Limb (tissue), 2 donors: ENCODE data around the gene NCAM2.
"Not testable (repeated sequence)": the region's sequence is repeated elsewhere in the genome, so short reads cannot be mapped to it uniquely, and the experiment has no call there.

ENCODE experiments used
- DNase-seq, 2 donors: peaks; one replicate each; pipeline ENCODE4 v3.0.0-alpha.2; 2016; ENCODE audit errors: extremely low spot score in 2 of 2

NCAM2 gene

DNA sequence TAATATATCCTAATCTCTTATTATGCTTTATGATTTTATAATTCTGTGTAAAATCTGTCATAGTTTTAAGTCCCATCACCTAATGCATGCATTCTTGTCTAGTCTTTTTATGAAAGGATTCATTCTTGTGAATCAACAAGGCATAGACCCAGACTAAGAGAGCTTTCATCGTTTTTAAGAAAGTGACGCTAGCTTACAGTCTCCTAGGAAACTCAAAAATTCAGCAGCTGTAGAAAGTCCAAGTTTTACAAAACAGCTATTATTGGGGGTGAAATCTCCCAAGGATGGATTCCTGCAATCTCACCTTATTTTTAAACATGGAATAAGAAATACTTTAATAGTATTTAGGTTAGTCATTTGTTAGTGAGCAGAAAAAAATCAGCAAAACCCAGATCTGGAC is 104.7 kb downstream of the NCAM2 start:
- DNase-seq: no peak

DNA sequence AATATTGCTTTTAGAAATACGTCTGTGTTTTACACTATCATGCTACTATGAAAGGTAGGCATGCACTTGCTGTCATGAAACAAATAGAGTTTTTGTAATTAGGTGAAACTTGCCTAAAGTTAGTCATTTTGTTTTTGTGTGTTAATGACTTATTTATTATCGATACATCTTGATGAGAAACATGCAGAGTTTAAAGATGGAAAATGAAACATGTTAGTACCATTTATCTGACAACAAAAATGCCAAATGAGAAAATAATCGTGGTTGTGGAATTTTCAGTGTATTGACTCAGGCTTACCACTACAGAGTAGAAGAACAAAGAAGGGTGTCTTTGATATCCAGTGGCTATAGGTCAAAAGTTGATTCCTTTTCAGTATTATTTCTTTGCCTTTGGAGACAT is 105.5 kb downstream of the NCAM2 start:
- DNase-seq: no peak

DNA sequence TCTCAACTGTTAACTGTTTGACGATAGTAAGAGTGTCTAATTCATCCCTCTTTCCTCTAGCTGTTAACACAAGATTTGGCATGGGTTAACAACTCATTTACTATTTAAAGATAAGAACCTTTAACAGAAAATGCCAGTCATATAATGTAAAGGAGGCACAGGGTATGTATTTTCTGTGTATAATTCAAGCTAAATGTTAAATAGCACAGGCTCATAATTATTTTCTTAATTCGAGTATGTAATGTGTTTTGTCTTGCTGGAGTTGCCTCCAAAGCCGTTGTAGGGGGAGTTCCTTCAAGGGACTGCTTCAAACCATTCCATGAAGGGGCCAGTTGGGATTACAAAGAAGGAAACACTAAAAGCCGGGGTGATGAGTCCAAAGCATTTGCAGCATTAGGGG is 111.5 kb downstream of the NCAM2 start:
- no peak for DNase-seq

DNA sequence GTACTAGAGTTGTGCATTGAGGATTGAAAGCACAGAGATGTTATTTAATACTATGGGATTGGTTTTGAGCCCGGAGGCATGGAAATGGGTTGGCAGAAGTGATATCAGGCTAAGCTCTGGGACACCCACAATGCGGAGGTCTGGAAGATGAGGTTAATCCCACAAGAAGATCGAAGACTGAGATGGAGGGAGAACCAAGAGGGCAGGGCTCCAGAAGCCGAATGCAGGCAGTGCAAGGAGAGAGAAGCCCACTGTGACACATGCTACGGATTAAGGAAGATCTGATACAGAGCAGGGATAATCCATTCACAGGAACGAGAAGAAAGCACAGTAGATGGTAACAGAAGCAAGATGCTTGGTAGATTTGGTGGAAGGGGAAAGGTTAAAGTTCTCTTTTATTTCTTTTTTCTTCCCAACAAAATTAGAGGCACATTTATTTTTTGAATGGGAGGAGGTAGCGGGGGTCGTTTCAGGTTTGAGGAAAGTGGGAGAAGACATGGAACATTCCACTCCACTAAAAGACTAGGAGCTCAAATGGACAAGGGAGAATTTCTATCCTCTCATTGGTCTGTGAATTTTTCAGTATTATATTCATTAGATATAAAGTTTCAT is 113.2 kb downstream of the NCAM2 start:
- DNase-seq: no peak

DNA sequence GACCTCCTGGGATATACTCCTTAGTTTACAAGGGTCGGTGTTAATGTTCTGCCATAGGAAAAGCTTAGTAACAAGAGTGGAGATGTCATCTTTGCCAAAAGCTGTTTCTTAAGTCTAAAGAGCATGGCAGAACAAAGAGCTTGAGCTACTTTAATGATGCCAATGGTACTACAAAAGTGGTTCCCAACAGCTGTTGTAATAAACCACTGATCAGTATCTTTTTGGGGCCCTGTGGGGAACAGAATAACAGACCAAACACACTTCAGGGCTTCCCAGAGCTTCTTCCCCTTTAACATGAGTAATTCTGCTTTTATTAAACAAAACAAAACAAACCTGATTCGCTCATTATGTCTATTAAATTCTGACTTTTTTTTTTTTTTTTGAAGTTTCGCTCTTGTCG is 116.3 kb downstream of the NCAM2 start:
- DNase-seq: no peak

DNA sequence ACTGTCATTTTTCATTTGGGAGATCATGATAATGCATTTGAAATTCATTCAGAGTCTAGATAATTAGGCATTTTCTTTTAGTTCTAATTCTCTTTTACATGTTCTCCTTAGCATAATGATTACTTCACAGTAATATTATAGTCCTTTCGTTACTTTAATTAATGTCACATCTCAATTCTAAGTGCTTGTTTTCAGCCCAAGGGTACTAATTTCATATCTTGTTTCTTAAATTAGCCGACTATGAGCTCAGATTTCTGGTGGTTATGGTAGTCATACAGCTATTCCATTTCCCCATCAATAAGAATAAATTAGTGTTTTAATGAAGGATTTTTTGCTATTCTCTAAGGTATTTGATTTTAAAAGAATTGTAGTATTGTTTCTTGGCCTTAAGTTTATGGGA is 120.9 kb downstream of the NCAM2 start:
- DNase-seq: no peak

DNA sequence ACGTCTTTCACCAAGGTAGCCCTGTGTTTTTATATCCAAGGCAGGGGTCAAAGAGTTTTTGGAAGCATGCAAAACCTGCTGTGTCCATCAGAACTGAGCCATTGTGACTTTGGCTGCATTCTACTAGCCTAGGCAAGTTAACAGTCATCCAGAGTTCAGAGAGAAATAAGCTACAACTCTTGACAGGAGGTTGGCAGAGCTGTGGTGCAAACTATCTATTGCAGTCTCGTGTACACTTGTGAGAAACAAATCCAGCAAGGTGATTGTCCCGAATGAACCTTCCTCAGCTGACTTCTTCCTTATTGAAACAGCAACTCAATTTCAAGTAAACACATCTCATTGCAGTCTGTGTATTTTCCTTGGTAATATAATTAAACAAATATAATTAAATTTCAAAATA is 124.5 kb downstream of the NCAM2 start:
- DNase-seq: no peak

DNA sequence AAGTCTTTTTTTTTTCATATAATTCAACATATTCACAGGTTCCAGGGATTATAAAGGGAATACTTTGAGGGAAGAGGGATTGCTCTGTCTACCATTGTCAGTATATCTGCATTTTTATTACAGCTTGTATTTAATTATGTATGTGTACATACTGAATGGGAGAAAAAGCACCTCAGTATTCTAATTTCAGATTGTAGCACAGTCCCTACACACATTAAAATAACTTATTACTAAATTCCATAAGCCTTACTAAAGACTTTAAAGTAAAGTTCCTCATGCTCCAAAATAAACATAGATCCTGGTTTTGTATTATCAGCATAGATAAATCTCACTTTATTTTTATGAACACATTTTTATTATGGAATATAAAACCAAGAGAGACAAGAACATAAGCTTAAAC is 134.2 kb downstream of the NCAM2 start:
- no peak for DNase-seq

DNA sequence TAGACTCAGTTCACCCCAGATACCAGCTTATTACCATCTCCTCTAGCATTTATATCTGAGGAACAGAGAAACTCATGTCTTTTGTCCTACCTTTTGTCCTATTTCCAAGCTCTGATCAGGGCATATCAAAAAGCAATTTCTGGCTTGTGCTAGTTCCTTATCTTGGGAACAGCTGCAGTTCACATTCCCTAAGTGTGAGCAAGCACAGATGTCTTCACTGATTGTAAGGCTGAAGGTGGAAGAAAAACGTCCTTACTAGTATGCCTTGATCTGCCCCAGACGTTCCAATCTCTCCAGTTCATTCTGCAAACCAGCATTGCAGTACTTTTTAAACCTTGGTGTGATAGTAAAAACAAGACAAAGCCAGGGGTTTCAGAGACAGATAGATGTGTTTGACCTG is 139.8 kb downstream of the NCAM2 start:
- DNase-seq: no peak

DNA sequence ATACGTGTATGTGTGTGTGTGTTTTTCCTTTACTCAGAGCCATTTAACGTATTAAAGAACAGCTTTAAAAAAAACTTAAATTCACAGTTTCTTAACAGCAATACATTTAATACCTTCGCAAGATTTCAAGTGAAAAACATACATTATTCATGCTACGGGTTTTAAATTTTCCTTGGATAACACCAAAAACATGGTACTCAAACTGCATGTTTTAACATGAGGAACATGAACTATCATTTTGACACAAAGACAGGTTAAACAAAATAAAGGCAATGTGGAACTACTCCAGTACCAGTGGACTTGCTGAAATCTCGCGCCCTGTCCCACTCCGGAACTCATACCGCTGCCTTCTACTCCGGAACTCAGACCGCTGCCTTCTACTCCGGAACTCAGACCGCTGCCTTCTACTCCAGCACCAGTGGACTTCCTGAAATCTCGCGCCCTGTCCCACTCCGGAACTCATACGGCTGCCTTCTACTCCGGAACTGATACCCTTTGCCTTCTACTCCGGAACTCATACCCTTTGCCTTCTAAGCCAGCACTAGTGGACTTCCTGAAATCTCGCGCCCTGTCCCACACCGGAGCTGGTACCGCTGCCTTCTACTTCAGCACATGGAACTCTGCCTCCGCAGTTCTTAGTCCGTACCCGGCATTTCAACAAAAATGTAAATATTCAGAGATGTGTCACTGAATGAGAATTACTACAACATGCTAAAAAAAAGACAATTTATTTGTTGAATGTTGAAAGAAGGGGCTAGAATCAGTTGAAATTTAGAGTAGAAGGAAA is 148.6 kb downstream of the NCAM2 start:
- no peak for DNase-seq

DNA sequence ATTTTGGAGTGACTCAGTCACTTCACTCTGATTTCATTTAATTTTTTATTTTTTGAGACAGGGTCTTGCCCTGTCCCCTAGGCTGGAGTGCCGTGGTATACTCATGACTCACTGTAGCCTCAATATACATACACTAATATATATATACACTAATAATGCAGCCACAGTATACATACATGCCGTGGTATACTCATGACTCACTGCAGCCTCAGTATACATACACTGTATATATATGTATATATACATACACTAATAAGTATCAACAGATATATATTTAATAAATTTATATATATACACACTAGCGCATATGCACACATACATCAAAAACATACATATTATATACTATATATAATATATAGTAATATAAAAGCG is 149.2 kb downstream of the NCAM2 start:
- no peak for DNase-seq

DNA sequence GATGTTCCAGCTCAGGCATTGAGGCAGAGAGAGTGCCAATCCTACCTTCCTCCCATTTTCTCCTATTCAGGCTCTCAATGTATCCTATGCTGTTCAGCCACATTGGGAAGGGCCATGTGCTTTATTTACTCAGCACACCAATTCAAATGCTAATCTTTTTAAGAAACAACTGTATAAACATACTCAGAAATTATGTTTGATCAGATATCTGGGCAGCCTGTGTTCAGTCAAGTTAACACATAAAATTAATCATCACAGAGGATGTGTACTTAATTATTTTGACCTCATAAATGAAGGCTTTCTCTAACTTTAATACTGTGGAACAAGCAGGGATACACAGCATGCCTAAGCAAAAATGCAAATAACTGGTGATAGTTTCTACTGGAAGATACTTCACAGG is 149.8 kb downstream of the NCAM2 start:
- no peak for DNase-seq

DNA sequence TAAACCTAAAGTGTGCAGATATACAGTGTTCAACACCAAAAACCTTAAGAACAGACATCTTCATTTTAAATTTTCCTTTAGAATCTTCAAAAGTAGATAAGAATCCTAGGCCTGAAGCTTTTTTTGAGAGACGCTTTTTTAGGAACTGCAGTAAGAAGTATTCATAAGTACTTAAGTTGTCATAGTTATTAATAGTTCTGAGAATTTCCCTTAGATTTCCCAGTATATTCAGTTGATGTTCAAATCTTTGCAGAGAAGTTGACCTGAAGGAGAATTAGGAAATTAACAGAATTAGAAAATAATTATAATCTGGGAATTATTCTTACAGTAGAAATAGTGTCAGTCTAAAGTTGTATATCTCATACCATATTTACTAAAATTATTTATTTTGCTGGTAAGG is 150.3 kb downstream of the NCAM2 start:
- DNase-seq: no peak

DNA sequence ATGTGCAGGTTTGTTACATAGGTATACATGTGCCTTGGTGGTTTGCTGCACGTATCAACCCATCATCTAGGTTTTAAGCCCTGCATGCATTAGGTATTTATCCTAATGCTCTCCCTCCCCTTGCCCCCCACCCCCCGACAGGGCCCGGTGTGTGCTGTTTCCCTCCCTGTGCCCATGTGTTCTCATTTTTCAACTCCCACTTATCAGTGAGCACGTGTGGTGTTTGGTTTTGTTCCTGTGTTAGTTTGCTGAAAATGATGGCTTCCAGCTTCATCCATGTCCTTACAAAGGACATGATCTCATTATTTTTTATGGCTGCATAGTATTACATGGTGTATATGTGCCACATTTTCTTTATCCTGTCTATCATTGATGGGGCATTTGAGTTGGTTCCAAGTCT is 151.2 kb downstream of the NCAM2 start:
- DNase-seq: not testable (repeated sequence)

DNA sequence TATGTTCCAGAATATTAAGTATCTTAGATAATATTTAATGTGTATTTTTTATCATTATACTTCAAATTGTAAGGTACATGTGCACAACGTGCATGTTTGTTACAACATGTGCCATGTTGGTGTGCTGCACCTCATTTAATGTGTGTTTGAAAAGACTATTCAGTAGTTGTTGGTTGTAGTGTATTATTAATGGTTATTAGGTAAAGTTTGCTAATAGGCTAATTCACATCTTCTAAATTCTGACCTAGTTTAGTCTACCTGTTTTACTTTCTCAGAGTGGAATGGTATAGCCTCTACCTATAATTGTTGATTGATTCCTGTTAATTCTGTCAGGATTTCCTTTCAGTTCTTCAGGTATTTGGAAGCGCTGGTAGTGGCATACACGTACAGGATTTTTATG is 153.0 kb downstream of the NCAM2 start:
- no peak for DNase-seq

DNA sequence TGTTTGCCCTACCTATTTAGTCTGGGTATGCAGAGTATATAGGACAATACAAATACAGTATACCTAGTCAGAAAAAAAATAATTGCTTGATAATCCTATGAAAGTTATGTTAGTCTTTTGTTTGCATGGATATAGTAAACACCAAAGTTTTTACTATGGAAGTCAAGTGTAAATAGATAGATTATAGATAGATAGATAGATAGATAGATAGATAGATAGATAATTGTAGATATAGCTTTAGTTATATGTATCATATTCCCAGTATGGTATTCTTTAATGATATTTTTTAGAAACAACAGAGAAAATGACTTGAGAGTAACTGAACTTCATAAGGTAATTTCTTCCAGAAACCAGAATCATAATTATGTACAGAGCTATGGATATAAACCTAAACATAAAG is 158.2 kb downstream of the NCAM2 start:
- DNase-seq: no peak

DNA sequence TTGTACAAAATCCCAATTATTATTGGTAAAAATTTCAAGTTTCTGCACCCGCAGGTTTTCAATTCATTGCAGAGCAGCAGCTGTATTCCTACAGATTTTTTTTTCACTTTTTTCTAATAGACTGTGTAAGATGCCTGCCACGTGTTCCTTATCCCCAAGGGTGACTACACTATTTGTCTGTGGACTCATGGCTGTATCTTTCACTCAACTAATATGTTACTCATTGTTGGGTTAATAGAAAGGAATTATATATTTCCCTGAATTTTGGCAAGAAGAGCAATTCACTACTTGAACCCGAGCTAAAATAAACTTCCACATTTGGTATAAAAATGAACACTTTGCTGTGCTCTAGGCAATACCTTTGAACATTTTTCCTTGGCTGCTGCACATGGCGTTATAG is 158.7 kb downstream of the NCAM2 start:
- DNase-seq: no peak

DNA sequence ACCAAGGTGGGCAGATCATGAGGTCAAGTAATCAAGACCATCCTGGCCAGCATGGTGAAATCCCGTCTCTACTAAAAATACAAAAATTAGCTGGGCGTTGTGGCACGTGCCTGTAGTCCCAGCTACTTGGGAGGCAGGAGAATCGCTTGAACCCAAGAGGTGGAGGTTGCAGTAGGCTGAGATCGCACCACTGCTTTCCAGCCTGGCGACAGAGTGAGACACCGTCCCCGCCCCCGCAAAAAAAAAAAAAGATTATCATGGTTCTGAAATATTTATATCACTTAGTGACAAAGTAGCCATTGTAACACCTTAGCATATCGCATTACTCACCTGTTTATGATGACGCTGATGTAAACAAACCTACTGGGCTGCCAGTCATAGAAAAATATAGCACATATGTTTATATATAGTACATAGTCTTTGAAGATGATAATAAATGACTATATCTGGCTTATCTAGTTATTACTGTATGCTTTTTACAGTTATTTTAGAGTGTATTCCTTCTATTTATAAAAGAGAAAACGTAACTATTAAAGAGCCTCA is 160.2 kb downstream of the NCAM2 start:
- DNase-seq: no peak

DNA sequence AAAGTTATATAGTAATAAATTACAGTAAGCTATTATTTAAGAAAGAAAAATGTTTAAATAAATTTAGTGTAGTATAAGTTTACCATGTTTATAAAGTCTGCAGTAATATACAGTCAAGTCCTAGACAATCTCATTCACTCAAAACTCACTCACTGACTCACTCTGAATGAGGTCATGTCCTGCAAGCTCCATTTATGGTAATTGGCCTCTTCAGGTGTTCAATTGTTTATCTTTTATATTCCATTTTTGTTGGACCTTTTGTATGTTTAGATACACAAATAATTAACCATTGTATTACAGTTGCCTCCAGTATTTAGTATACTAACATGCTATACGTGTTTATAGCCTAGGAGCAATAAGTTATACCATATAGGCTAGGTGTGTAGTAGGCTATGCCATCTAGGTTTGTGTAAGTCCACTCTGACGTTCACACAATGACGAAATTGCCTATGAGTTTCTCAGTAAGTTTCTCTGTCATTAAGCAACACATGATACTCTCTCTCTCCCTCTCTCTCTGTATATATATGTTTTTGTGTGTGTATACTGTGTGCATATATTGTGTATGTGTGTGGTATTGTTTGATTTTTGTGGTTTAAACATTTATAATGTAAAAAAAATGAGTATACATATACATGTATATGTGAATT is 161.2 kb downstream of the NCAM2 start:
- DNase-seq: no peak

DNA sequence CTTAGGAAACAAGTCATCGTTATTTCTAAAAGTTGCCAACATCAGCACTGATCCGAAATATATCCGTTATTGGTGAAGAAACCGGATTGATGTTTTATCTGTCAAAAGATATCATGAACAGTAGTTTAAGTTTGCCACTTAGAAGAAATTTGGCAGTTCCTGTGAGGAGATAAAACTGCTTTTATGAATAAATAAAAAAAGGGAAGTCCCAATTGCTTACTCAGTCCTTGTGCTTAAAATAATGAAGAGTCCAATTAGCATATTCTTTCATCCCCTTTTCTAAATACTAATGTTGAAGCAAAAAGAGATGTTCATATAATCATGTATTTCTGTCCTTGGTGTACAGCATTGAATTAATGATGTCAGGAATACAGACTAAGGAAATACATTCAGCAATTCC is 164.6 kb downstream of the NCAM2 start:
- no peak for DNase-seq

DNA sequence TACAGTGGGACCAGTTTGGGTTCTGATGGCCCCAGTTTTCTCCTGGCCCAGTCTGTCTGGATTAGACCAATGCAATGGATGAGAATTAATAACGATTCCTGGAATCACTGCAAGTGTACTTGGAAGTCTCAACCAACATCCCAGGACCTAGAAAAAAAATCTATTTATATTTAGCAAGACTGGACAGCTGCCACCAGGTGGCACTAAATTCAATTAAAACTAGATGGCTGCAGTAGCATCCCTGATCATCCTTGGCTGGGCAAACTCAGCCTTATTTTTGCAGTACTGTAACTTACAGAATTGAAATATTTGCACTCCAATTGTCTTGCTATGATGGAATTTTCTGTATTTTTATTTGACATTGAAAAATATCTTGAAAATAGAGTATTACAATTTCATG is 165.7 kb downstream of the NCAM2 start:
- DNase-seq: peak; percentile 53 to 57

DNA sequence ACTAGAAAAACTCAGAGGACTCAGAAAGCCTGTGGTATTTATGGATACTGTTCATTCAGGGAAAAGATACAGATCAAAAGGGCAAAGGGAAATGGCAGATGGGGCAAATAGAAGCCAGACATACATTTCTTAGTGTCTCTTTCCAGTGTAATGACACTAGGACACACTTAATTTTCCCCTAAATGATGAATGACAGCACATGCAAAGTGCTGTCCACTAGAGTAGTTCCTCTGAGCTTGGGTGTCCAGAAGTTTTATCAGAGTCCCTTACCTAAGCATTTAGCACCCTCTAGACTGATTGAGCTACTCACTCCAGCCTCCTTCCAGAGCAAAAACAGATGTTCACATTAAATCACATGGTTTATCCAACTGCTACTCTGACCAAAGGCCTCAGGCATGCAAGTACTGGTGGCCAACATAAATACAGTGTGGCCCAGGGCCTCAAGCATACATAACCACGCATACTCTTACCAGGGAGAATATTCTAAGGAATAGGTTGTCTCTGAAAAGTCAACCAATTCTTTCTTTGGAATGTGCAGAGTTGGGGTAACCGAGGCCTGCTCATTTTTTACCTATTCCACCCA is 166.9 kb downstream of the NCAM2 start:
- peak; percentile 24 to 31 for DNase-seq
